Measurements from ENCODE around the gene PSMB4. TPM values are rescaled to one million over a fixed set of nuclear protein-coding genes. Genes with fewer than 3 reads are reported as not detected.
"Not testable (repeated sequence)": the region's sequence is repeated elsewhere in the genome, so short reads cannot be mapped to it uniquely, and the experiment has no call there.

PSMB4 gene
- total RNA-seq, 1 donor from 2014 or later = 234 TPM

- no peak overlapping the region for H3K27ac Mint-ChIP-seq (ENCODE audit: unreplicated experiment)
- H3K36me3 Mint-ChIP-seq (ENCODE audit: unreplicated experiment) = no peaks in the 10 kb centered on the region
- TF ChIP-seq CTCF (IDR thresholded peaks at IDR 0.05; ENCODE audit: partially characterized antibody, unreplicated experiment) = no peak
- H3K27me3 Mint-ChIP-seq (ENCODE audit: unreplicated experiment) = no peaks in the 10 kb centered on the region
- peaks cover 1% of the 10 kb centered on the region for H3K9me3 Mint-ChIP-seq (ENCODE audit: unreplicated experiment)
- no peak overlapping the region for H3K4me3 Mint-ChIP-seq (ENCODE audit: unreplicated experiment)
- H3K4me1 Mint-ChIP-seq (ENCODE audit: low read depth, unreplicated experiment) = no peaks in the 10 kb centered on the region
- no peak for DNase-seq
Measured at GRCh38 chr1:151419819-151420218, 20.4 kb downstream of the PSMB4 start.

- Mint-ChIP-seq H3K27ac (ENCODE audit: unreplicated experiment) (no peak overlapping the region), H3K4me3 (ENCODE audit: unreplicated experiment) (no peak overlapping the region), H3K36me3 (ENCODE audit: unreplicated experiment) (no peaks in the 10 kb centered on the region), H3K4me1 (ENCODE audit: low read depth, unreplicated experiment) (no peaks in the 10 kb centered on the region), H3K9me3 (ENCODE audit: unreplicated experiment) (peaks cover 2% of the 10 kb centered on the region), H3K27me3 (ENCODE audit: unreplicated experiment) (peaks cover 4% of the 10 kb centered on the region)
- no peak for TF ChIP-seq CTCF (IDR thresholded peaks at IDR 0.05; ENCODE audit: partially characterized antibody, unreplicated experiment)
- no peak for DNase-seq
Measured at GRCh38 chr1:151425103-151425502, 25.7 kb downstream of the PSMB4 start.

GRCh38 chr1:151428068-151428467, 28.7 kb downstream of the PSMB4 start:
- no peak for DNase-seq
- Mint-ChIP-seq H3K27ac (ENCODE audit: unreplicated experiment) (no peak overlapping the region), H3K27me3 (ENCODE audit: unreplicated experiment) (peaks cover 4% of the 10 kb centered on the region), H3K4me3 (ENCODE audit: unreplicated experiment) (no peak overlapping the region), H3K9me3 (ENCODE audit: unreplicated experiment) (peaks cover 2% of the 10 kb centered on the region), H3K4me1 (ENCODE audit: low read depth, unreplicated experiment) (peaks cover 5% of the 10 kb centered on the region), H3K36me3 (ENCODE audit: unreplicated experiment) (no peaks in the 10 kb centered on the region)
- TF ChIP-seq CTCF (IDR thresholded peaks at IDR 0.05; ENCODE audit: partially characterized antibody, unreplicated experiment) = no peak

GRCh38 chr1:151433827-151434226, 34.5 kb downstream of the PSMB4 start:
- H3K27me3 Mint-ChIP-seq (ENCODE audit: unreplicated experiment); H3K4me3 Mint-ChIP-seq (ENCODE audit: unreplicated experiment); DNase-seq; H3K27ac Mint-ChIP-seq (ENCODE audit: unreplicated experiment); H3K36me3 Mint-ChIP-seq (ENCODE audit: unreplicated experiment); H3K4me1 Mint-ChIP-seq (ENCODE audit: low read depth, unreplicated experiment); H3K9me3 Mint-ChIP-seq (ENCODE audit: unreplicated experiment): not testable (repeated sequence)

- no peak for TF ChIP-seq CTCF (IDR thresholded peaks at IDR 0.05; ENCODE audit: partially characterized antibody, unreplicated experiment)
- Mint-ChIP-seq H3K36me3 (ENCODE audit: unreplicated experiment) (no peaks in the 10 kb centered on the region), H3K4me1 (ENCODE audit: low read depth, unreplicated experiment) (peaks cover 5% of the 10 kb centered on the region), H3K4me3 (ENCODE audit: unreplicated experiment) (no peak overlapping the region), H3K9me3 (ENCODE audit: unreplicated experiment) (no peaks in the 10 kb centered on the region), H3K27me3 (ENCODE audit: unreplicated experiment) (peaks cover 2% of the 10 kb centered on the region), H3K27ac (ENCODE audit: unreplicated experiment) (no peak overlapping the region)
- DNase-seq = no peak
Measured at GRCh38 chr1:151435174-151435573, 35.8 kb downstream of the PSMB4 start.

GRCh38 chr1:151436985-151437384, 37.6 kb downstream of the PSMB4 start:
- H3K27ac Mint-ChIP-seq (ENCODE audit: unreplicated experiment) = no peak overlapping the region
- no peaks in the 10 kb centered on the region for H3K36me3 Mint-ChIP-seq (ENCODE audit: unreplicated experiment)
- no peaks in the 10 kb centered on the region for H3K9me3 Mint-ChIP-seq (ENCODE audit: unreplicated experiment)
- H3K4me1 Mint-ChIP-seq (ENCODE audit: low read depth, unreplicated experiment) = no peaks in the 10 kb centered on the region
- TF ChIP-seq CTCF (IDR thresholded peaks at IDR 0.05; ENCODE audit: partially characterized antibody, unreplicated experiment) = no peak
- H3K27me3 Mint-ChIP-seq (ENCODE audit: unreplicated experiment) = peaks cover 2% of the 10 kb centered on the region
- no peak for DNase-seq
- no peak overlapping the region for H3K4me3 Mint-ChIP-seq (ENCODE audit: unreplicated experiment)

GRCh38 chr1:151437396-151437795, 38.0 kb downstream of the PSMB4 start:
- H3K4me1 Mint-ChIP-seq (ENCODE audit: low read depth, unreplicated experiment); H3K27ac Mint-ChIP-seq (ENCODE audit: unreplicated experiment); H3K4me3 Mint-ChIP-seq (ENCODE audit: unreplicated experiment): not testable (repeated sequence)

More at GRCh38 chr1:151437396-151437795, 38.0 kb downstream of the PSMB4 start:
- not testable (repeated sequence) for H3K9me3 Mint-ChIP-seq (ENCODE audit: unreplicated experiment); DNase-seq; H3K36me3 Mint-ChIP-seq (ENCODE audit: unreplicated experiment); H3K27me3 Mint-ChIP-seq (ENCODE audit: unreplicated experiment)
